ENCODE results near the gene COLEC11. TPM values are rescaled to one million over a fixed set of nuclear protein-coding genes. Genes with fewer than 3 reads are reported as not detected.
A peak's percentile ranks its signal among the peaks of the same experiment; 100 is the strongest.
"Not testable (repeated sequence)": the region's sequence is repeated elsewhere in the genome, so short reads cannot be mapped to it uniquely, and the experiment has no call there.

Gene COLEC11
- total RNA-seq, 1 donor from 2014 or later = 2.3 TPM

DNA sequence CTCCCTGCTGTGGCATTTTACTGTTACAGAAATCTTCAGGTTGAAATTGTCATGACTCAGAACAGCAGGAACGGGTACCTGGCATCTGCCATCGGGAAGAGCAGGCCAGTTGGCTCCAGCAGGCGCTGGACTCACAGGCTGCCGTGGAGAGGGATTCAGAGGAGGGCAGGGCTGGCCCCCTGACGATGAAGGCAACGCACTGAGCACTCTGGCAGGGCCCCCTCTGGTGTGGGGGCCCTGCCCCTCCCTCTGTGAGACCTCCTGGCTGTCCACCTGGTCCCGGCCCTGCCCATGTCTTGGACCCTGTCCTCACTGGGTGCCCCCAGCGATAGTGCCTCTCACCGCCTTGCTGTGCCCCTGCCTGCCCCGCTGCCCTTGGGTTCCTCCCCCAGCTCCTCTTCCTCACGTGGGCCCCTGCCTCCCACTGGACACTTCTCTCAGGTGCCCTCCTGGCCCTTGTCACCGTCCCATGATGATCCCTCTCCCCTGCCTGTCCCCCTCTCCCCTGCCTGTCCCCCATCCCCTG lies 39.7 kb downstream of the COLEC11 start:
- no peaks in the 10 kb centered on the region for H3K4me1 Mint-ChIP-seq (ENCODE audit: unreplicated experiment)
- no peaks in the 10 kb centered on the region for H3K36me3 Mint-ChIP-seq (ENCODE audit: low read depth, unreplicated experiment)
- no peak for DNase-seq (ENCODE audit: low spot score)
- H3K27ac Mint-ChIP-seq (ENCODE audit: unreplicated experiment) = no peak overlapping the region
- TF ChIP-seq, protein P1, sequence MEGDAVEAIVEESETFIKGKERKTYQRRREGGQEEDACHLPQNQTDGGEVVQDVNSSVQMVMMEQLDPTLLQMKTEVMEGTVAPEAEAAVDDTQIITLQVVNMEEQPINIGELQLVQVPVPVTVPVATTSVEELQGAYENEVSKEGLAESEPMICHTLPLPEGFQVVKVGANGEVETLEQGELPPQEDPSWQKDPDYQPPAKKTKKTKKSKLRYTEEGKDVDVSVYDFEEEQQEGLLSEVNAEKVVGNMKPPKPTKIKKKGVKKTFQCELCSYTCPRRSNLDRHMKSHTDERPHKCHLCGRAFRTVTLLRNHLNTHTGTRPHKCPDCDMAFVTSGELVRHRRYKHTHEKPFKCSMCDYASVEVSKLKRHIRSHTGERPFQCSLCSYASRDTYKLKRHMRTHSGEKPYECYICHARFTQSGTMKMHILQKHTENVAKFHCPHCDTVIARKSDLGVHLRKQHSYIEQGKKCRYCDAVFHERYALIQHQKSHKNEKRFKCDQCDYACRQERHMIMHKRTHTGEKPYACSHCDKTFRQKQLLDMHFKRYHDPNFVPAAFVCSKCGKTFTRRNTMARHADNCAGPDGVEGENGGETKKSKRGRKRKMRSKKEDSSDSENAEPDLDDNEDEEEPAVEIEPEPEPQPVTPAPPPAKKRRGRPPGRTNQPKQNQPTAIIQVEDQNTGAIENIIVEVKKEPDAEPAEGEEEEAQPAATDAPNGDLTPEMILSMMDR (IDR thresholded peaks at IDR 0.05; ENCODE audit: unreplicated experiment) = no peak
- H3K27me3 Mint-ChIP-seq (ENCODE audit: unreplicated experiment) = peaks cover 10% of the 10 kb centered on the region
- H3K9me3 Mint-ChIP-seq (ENCODE audit: unreplicated experiment) = no peaks in the 10 kb centered on the region
- no peak overlapping the region for H3K4me3 Mint-ChIP-seq (ENCODE audit: unreplicated experiment)

DNA sequence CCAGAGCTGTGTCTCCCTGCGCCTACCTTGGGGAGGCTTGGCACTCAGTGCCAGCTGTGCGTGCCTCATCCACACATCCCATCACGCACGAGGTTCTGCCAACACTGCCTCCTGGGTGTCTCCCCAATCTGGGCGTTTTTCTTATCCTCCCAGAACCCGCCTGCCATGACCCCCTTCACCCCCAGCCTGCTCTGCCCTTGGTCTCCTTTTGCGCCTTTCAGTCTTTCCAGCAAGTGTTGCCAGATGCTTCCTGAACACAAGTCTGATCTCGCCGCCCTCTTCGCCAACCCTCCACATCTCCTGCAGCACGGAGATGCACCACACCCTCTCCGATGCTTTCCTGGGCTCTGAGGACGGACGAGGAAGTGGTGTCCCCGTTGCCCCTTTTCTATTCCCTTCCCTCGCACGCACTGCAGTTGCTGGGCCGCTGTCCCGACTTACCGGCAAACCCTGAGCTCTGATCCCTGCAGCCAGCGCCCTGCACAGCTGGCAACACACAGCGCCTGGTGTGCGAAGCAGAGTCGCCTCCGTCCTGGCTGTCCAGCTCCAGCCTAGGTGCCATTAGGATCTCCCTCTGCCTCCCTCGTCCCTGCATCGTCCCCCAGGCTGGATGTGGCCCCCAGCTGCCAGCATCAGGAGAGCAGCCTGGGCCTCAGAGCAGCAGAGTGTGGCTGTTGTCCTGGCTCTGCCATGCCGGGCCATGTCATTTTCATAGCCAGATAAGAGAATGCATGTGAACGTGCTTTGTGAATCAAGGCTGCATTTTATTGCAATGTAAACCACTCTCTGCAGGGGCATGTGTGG lies 40.5 kb downstream of the COLEC11 start:
- no peak for DNase-seq (ENCODE audit: low spot score)
- Mint-ChIP-seq H3K36me3 (ENCODE audit: low read depth, unreplicated experiment) (no peaks in the 10 kb centered on the region), H3K27ac (ENCODE audit: unreplicated experiment) (peak overlapping the region; percentile 45), H3K4me3 (ENCODE audit: unreplicated experiment) (no peak overlapping the region), H3K27me3 (ENCODE audit: unreplicated experiment) (peaks cover 10% of the 10 kb centered on the region), H3K4me1 (ENCODE audit: unreplicated experiment) (no peaks in the 10 kb centered on the region), H3K9me3 (ENCODE audit: unreplicated experiment) (no peaks in the 10 kb centered on the region)
- TF ChIP-seq, protein P1 (IDR thresholded peaks at IDR 0.05; ENCODE audit: unreplicated experiment) = no peak

DNA sequence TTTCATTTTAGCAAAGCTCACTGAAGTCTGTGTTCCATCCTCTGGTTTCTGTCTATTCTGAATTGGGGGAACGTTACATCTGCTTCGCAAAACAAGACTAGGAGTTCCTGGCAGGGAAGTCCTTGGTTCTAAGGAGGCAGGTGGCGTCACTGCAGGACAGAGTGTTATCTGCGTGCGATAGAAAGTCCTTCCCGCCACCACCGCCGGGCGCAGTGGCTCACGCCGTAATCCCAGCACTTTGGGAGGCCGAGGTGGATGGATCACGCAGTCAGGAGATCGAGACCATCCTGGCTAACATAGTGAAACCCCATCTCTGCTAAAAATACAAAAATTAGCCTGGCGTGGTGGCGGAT lies 41.0 kb downstream of the COLEC11 start:
- H3K9me3 Mint-ChIP-seq (ENCODE audit: unreplicated experiment); H3K27me3 Mint-ChIP-seq (ENCODE audit: unreplicated experiment); DNase-seq (ENCODE audit: low spot score); H3K4me1 Mint-ChIP-seq (ENCODE audit: unreplicated experiment); H3K4me3 Mint-ChIP-seq (ENCODE audit: unreplicated experiment); H3K36me3 Mint-ChIP-seq (ENCODE audit: low read depth, unreplicated experiment): not testable (repeated sequence)
- H3K27ac Mint-ChIP-seq (ENCODE audit: unreplicated experiment) = peak overlapping the region; percentile 45

DNA sequence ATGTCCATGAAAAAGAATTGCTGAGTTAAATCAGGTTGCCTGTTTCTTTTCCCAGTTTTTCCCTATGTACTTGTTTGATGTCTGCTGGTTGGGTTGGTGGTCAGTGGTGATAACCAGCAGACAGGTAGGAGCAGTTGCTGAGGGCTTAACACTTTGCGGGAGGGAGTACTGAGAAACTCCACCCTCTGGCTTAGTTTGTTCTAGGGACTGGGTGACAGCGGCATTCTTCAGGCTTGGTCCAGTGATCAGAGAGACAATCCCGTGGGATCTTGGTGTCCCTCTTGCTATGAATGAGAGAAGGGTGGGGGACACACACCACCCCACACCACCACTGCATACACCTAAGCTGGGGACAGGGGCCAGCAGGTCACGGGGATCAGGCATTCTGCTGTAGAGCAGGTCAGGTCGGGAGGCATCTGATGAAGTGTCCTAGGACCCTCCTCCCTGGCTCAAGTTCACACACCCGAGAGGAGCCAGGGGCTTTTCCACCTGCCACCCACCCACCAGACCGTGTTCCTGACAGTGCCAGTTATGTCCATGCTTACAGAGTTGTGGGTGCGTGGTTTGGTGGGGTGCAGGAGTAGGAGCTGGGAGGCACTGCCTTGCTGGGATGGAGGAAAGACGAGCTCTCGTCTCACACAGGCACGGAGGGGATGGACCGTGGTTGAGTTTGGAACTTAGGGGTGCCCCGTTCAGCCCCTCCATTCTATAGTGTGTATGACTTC lies 41.8 kb downstream of the COLEC11 start:
- peaks cover 10% of the 10 kb centered on the region for H3K27me3 Mint-ChIP-seq (ENCODE audit: unreplicated experiment)
- no peaks in the 10 kb centered on the region for H3K4me1 Mint-ChIP-seq (ENCODE audit: unreplicated experiment)
- no peaks in the 10 kb centered on the region for H3K9me3 Mint-ChIP-seq (ENCODE audit: unreplicated experiment)
- no peak overlapping the region for H3K4me3 Mint-ChIP-seq (ENCODE audit: unreplicated experiment)
- H3K36me3 Mint-ChIP-seq (ENCODE audit: low read depth, unreplicated experiment) = no peaks in the 10 kb centered on the region
- DNase-seq (ENCODE audit: low spot score) = no peak
- TF ChIP-seq, protein P1 (IDR thresholded peaks at IDR 0.05; ENCODE audit: unreplicated experiment) = no peak
- H3K27ac Mint-ChIP-seq (ENCODE audit: unreplicated experiment) = no peak overlapping the region

DNA sequence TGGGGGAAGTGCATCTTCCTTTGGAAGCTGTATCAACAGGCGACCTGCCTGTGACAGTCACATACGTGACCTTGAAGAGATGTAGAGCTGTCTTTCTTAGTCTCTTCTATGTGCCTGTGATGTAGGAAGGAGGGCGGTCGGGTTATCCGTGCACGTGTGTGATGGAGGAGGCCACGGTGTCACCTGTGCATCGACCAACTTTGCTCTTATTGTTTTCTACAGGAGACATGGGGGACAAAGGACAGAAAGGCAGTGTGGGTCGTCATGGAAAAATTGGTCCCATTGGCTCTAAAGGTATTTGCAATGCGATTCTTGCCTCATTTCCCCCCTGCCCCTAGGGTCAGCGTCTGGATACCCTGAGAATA lies 42.4 kb downstream of the COLEC11 start:
- DNase-seq (ENCODE audit: low spot score) = no peak
- Mint-ChIP-seq H3K4me1 (ENCODE audit: unreplicated experiment) (no peaks in the 10 kb centered on the region), H3K27me3 (ENCODE audit: unreplicated experiment) (peaks cover 10% of the 10 kb centered on the region), H3K9me3 (ENCODE audit: unreplicated experiment) (no peaks in the 10 kb centered on the region), H3K27ac (ENCODE audit: unreplicated experiment) (no peak overlapping the region), H3K4me3 (ENCODE audit: unreplicated experiment) (no peak overlapping the region), H3K36me3 (ENCODE audit: low read depth, unreplicated experiment) (no peaks in the 10 kb centered on the region)
- TF ChIP-seq, protein P1 (IDR thresholded peaks at IDR 0.05; ENCODE audit: unreplicated experiment) = no peak

Measured in endothelial cell (in vitro differentiated cells).